ENCODE data around the gene TPST2. TPM values are rescaled to one million over a fixed set of nuclear protein-coding genes. Genes with fewer than 3 reads are reported as not detected.

TPST2 gene
- total RNA-seq, 1 experiment from 2014 or later, result 8.2 TPM

DNA sequence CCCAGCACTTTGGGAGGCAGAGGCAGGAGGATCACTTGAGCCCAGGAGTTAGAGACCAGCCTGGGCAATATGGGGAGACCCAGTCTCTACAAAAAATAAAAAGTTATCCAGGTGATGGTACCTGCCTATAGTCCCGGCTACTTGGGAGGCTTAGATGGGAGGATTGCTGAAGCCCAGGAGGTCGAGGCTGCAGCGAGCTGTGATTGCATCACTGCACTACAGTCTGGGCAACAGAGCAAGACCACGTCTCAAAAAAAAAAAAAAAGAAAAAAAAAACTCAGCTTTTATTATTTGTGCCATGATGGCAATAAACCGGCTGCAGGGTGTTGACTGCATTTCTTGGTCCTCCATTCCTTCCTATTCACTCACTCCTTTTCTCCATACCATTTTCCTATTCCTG lies 44.1 kb downstream of the TPST2 start:
- POLR2A ChIA-PET (ENCODE audit: low non-redundant PET), result no interaction called here
- TF ChIP-seq EZH2 (IDR thresholded peaks at IDR 0.05; ENCODE audit: borderline replicate concordance, low read depth, low read length, poor library complexity, severe bottlenecking), result no peak
- TF ChIP-seq, protein P1, sequence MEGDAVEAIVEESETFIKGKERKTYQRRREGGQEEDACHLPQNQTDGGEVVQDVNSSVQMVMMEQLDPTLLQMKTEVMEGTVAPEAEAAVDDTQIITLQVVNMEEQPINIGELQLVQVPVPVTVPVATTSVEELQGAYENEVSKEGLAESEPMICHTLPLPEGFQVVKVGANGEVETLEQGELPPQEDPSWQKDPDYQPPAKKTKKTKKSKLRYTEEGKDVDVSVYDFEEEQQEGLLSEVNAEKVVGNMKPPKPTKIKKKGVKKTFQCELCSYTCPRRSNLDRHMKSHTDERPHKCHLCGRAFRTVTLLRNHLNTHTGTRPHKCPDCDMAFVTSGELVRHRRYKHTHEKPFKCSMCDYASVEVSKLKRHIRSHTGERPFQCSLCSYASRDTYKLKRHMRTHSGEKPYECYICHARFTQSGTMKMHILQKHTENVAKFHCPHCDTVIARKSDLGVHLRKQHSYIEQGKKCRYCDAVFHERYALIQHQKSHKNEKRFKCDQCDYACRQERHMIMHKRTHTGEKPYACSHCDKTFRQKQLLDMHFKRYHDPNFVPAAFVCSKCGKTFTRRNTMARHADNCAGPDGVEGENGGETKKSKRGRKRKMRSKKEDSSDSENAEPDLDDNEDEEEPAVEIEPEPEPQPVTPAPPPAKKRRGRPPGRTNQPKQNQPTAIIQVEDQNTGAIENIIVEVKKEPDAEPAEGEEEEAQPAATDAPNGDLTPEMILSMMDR (conservative IDR thresholded peaks at IDR 0.05; ENCODE audit: low read depth, low read length), result no peak
- CTCF ChIA-PET, result no interaction called here
- Histone ChIP-seq H3K4me1 (ENCODE audit: insufficient read depth, low read length, poor library complexity, severe bottlenecking) (no peaks in the 10 kb centered on the region), H3K27ac (ENCODE audit: low read depth, low read length, poor library complexity, severe bottlenecking) (no peak overlapping the region), H3K36me3 (ENCODE audit: insufficient read depth, low read length, poor library complexity, severe bottlenecking) (no peaks in the 10 kb centered on the region), H3K27me3 (replicated peaks; ENCODE audit: insufficient read depth, low read depth, low read length, poor library complexity) (no peaks in the 10 kb centered on the region), H3K4me3 (ENCODE audit: low read depth, low read length, poor library complexity, severe bottlenecking) (no peak overlapping the region), H3K9me3 (ENCODE audit: low read depth, low read length, poor library complexity, severe bottlenecking) (no peaks in the 10 kb centered on the region)
- DNase-seq (ENCODE audit: low spot score), result no peak
- BruUV-seq (replicated peaks), result no TSS peak
- intact Hi-C loops (cut with micrococcal nuclease; ENCODE audit: unreplicated experiment), result no loop called here

DNA sequence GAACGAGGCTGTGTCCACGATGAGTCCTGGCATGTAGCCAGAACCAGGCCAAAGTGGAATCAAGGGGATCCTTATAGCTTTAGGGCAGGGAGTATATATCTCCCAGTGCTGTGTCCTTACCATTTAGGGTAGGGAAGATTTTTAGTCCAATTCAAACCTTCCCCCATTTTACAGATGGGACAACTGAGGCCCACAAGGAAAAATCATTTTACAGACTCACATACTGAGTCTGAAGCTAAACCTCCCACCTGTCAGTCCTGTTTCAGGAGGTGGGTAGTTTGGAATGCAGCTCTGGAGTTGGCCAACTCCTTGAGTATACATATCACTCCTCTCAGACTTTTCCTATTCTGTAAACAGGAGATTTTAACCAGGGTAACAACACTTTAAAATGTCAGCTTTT lies 44.5 kb downstream of the TPST2 start:
- H3K36me3 ChIP-seq (ENCODE audit: insufficient read depth, low read length, poor library complexity, severe bottlenecking), result no peaks in the 10 kb centered on the region
- ChIA-PET POLR2A (ENCODE audit: low non-redundant PET) (no interaction called here), CTCF (no interaction called here)
- H3K4me1 ChIP-seq (ENCODE audit: insufficient read depth, low read length, poor library complexity, severe bottlenecking), result no peaks in the 10 kb centered on the region
- no TSS peak for BruUV-seq (replicated peaks)
- no peaks in the 10 kb centered on the region for H3K27me3 ChIP-seq (replicated peaks; ENCODE audit: insufficient read depth, low read depth, low read length, poor library complexity)
- TF ChIP-seq EZH2 (IDR thresholded peaks at IDR 0.05; ENCODE audit: borderline replicate concordance, low read depth, low read length, poor library complexity, severe bottlenecking), result no peak
- TF ChIP-seq, protein P1 (conservative IDR thresholded peaks at IDR 0.05; ENCODE audit: low read depth, low read length), result no peak
- no peak for DNase-seq (ENCODE audit: low spot score)
- intact Hi-C loops (cut with micrococcal nuclease; ENCODE audit: unreplicated experiment), result no loop called here
- H3K27ac ChIP-seq (ENCODE audit: low read depth, low read length, poor library complexity, severe bottlenecking), result no peak overlapping the region
- no peak overlapping the region for H3K4me3 ChIP-seq (ENCODE audit: low read depth, low read length, poor library complexity, severe bottlenecking)
- H3K9me3 ChIP-seq (ENCODE audit: low read depth, low read length, poor library complexity, severe bottlenecking), result no peaks in the 10 kb centered on the region

- ChIA-PET POLR2A (ENCODE audit: low non-redundant PET) (no interaction called here), CTCF (no interaction called here)
- Histone ChIP-seq H3K4me1 (ENCODE audit: insufficient read depth, low read length, poor library complexity, severe bottlenecking) (no peaks in the 10 kb centered on the region), H3K9me3 (ENCODE audit: low read depth, low read length, poor library complexity, severe bottlenecking) (no peaks in the 10 kb centered on the region), H3K27ac (ENCODE audit: low read depth, low read length, poor library complexity, severe bottlenecking) (no peak overlapping the region), H3K36me3 (ENCODE audit: insufficient read depth, low read length, poor library complexity, severe bottlenecking) (no peaks in the 10 kb centered on the region), H3K27me3 (replicated peaks; ENCODE audit: insufficient read depth, low read depth, low read length, poor library complexity) (no peaks in the 10 kb centered on the region), H3K4me3 (ENCODE audit: low read depth, low read length, poor library complexity, severe bottlenecking) (no peak overlapping the region)
- TF ChIP-seq EZH2 (IDR thresholded peaks at IDR 0.05; ENCODE audit: borderline replicate concordance, low read depth, low read length, poor library complexity, severe bottlenecking), result no peak
- TF ChIP-seq, protein P1 (conservative IDR thresholded peaks at IDR 0.05; ENCODE audit: low read depth, low read length), result no peak
- BruUV-seq (replicated peaks), result no TSS peak
- no peak for DNase-seq (ENCODE audit: low spot score)
- intact Hi-C loops (cut with micrococcal nuclease; ENCODE audit: unreplicated experiment), result no loop called here
These were observed 45.4 kb downstream of the TPST2 start for GRCh38 chr22:26544489-26544888.

All from A673 (cell line).